Smooth muscle cell (in vitro differentiated cells): ENCODE data around the gene ZNF525. TPM values are rescaled to one million over a fixed set of nuclear protein-coding genes. Genes with fewer than 3 reads are reported as not detected.
A peak's percentile ranks its signal among the peaks of the same experiment; 100 is the strongest.
"Not testable (repeated sequence)": the region's sequence is repeated elsewhere in the genome, so short reads cannot be mapped to it uniquely, and the experiment has no call there.

Source experiments
- DNase-seq: peaks from one replicate; lab custom pipeline; 2025; ENCODE audit not compliant: unreplicated experiment; lab: John Stamatoyannopoulos, UW
- H2AFZ ChIP-seq: fragments of 200-600 bp; sonication (generic); 2 replicates; pipeline ENCODE4 v1.6.0; 2016; ENCODE audit warnings: antibody characterized with exemption, low read depth, mild to moderate bottlenecking
- H3F3A ChIP-seq: fragments of 200-600 bp; sonication (generic); 2 replicates; pipeline ENCODE4 v1.6.0; 2017; ENCODE audit warnings: antibody characterized with exemption, low read depth
- H3K27ac ChIP-seq: fragments of 200-600 bp; sonication (generic); 2 replicates; pipeline ENCODE4 v1.5.1; 2016; ENCODE audit warnings: low read depth, mild to moderate bottlenecking
- H3K27me3 ChIP-seq: fragments of 200-600 bp; sonication (generic); 2 replicates; pipeline ENCODE4 v1.6.1; 2016; ENCODE audit warnings: low read depth, mild to moderate bottlenecking
- H3K36me3 ChIP-seq: fragments of 200-600 bp; sonication (generic); 2 replicates; pipeline ENCODE4 v1.5.1; 2016; ENCODE audit warnings: low read depth
- H3K4me1 ChIP-seq: fragments of 200-600 bp; sonication (generic); 2 replicates; pipeline ENCODE4 v1.5.1; 2016; ENCODE audit warnings: low read depth
- H3K4me2 ChIP-seq: fragments of 200-600 bp; sonication (generic); 2 replicates; pipeline ENCODE4 v1.6.0; 2016; ENCODE audit warnings: mild to moderate bottlenecking
- H3K4me3 ChIP-seq: fragments of 200-600 bp; sonication (generic); 2 replicates; pipeline ENCODE4 v1.5.1; 2016; ENCODE audit warnings: mild to moderate bottlenecking
- H3K79me2 ChIP-seq: fragments of 200-600 bp; sonication (generic); 2 replicates; pipeline ENCODE4 v1.6.0; 2016; ENCODE audit warnings: low read depth, mild to moderate bottlenecking
- H3K9ac ChIP-seq: fragments of 200-600 bp; sonication (generic); 2 replicates; pipeline ENCODE4 v1.6.0; 2016; ENCODE audit warnings: low read depth
- H3K9me3 ChIP-seq: fragments of 200-600 bp; sonication (generic); replicated peaks from 2 replicates; pipeline ENCODE4 v1.5.1; 2016; ENCODE audit warnings: low read depth
- H4K20me1 ChIP-seq: fragments of 200-600 bp; sonication (generic); 2 replicates; pipeline ENCODE4 v1.6.0; 2016; ENCODE audit warnings: low read depth
- CTCF ChIP-seq: fragments of 200-600 bp; sonication (generic); IDR thresholded peaks from 2 replicates; pipeline ENCODE4 v1.5.1; 2017; ENCODE audit warnings: borderline replicate concordance, mild to moderate bottlenecking, antibody characterized with exemption; ENCODE audit not compliant: insufficient read depth, poor library complexity, severe bottlenecking
- WGBS: methylation state at CpG from one replicate; pipeline ENCODE4 v1.1.7; 2016; ENCODE audit warnings: low lambda C conversion rate; 5-methylcytosine and 5-hydroxymethylcytosine counted together
- polyA plus RNA-seq: library from polyadenylated mRNA; unstranded; fragments of >200 nt; fragmentation: Nextera tagmentation; extraction: Ambion mirVana; gene quantifications from 2 replicates; pipeline ENCODE4 v1.2.1, GENCODE V29; 2016
- total RNA-seq: library from RNA; depleted of rRNA; stranded (reverse); fragments of >200 nt; gene quantifications from 2 replicates; pipeline ENCODE4 v1.2.3, GENCODE V29; 2014

The ZNF525 gene
- total and polyA plus RNA-seq, 2 experiments from 2014 or later: 1.4 to 11.7 TPM

GRCh38 chr19:53333066-53333462 lies 32.4 kb upstream of the ZNF525 start:
- peak overlapping the region; percentile 72 for H3K9ac ChIP-seq
- peak overlapping the region; percentile 80 for H3K27ac ChIP-seq
- 8% methylated on average over 14 of the region's 14 CpGs for WGBS
- peaks cover 8% of the 10 kb centered on the region for H3K4me1 ChIP-seq
- H3K4me2 ChIP-seq: peak overlapping the region; percentile 83
- H2AFZ ChIP-seq: peak overlapping the region; percentile 96
- no peaks in the 10 kb centered on the region for H3K9me3 ChIP-seq
- TF ChIP-seq CTCF: no peak
- no peaks in the 10 kb centered on the region for H3K27me3 ChIP-seq
- no peaks in the 10 kb centered on the region for H3K36me3 ChIP-seq
- peaks cover 18% of the 10 kb centered on the region for H3K79me2 ChIP-seq
- DNase-seq: no peak
- no peaks in the 10 kb centered on the region for H4K20me1 ChIP-seq
- H3F3A ChIP-seq: peaks cover 5% of the 10 kb centered on the region
- H3K4me3 ChIP-seq: peak overlapping the region; percentile 91

DNA sequence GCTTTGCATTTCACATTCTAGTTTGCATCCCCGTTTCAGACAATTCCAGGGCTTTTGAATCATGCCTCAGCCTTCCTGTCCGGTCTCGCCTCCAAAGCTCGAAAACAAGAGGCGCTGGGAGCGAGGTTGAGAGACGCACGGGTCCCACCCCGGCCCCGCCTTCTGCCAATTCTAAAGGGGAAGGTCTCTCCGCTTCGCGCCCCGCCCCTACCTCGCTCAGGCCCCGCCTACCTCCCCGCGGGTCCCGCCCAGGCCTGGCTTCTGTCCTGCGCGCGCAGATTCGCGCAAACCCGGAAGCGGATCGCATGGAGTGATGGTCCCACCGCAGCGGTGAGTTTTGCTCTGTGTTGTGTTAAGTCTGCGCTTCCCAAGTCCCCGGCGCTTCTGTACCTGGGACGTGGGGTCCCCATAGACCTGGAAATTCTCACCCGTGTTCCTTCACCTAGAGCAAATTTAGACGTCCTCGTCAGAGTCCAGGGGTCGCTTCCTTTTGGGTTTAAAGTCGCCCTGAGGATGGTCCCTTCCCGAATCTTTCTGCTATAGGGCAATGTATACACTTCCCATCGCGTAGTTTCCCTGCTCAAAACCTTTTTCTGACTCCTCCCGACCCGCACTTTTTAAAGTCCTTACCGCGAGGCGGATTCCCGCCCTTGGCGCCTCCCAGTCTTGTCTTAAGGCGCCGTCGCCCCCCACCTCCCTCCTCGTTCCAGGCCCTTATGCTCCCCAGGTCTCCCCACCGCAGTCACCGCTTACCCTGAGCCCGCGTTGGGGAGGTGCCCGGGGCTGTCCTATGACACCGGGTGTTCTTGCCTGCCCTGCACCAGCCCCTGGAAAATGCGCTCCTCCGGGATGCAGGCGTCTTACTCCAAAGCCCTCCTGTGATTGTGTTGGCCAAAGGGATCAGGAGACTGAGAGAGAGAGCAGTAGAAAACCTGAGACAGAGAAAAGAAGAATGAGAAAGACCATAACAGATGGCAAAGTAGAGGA lies 31.7 kb upstream of the ZNF525 start, which contains the start of gene ZNF845:
Gene ZNF845 (plus strand): TSS at position 287 of the 987 bp plus-strand sequence. CDS start 7,559 bp downstream, outside the sequence.
- DNase-seq: peak; percentile 89
- H3K36me3 ChIP-seq: no peaks in the 10 kb centered on the region
- H3K4me2 ChIP-seq: peak within 1 kb of the TSS; percentile 83
- H3K9ac ChIP-seq: peak within 1 kb of the TSS; percentile 80
- H3F3A ChIP-seq: peaks cover 5% of the 10 kb centered on the region
- H4K20me1 ChIP-seq: no peaks in the 10 kb centered on the region
- TF ChIP-seq CTCF: no peak
- H3K79me2 ChIP-seq: peaks cover 18% of the 10 kb centered on the region
- no peaks in the 10 kb centered on the region for H3K9me3 ChIP-seq
- H3K27me3 ChIP-seq: no peaks in the 10 kb centered on the region
- H3K4me1 ChIP-seq: peaks cover 8% of the 10 kb centered on the region
- H3K27ac ChIP-seq: peak within 1 kb of the TSS; percentile 80
- H3K4me3 ChIP-seq: peak within 1 kb of the TSS; percentile 91
- peak within 1 kb of the TSS; percentile 96 for H2AFZ ChIP-seq
- WGBS: under 1% methylated on average over 44 of the region's 61 CpGs

GRCh38 chr19:53344403-53344802 lies 21.1 kb upstream of the ZNF525 start:
- 98% methylated on average over 4 of the region's 4 CpGs for WGBS
- not testable (repeated sequence) for DNase-seq, H3K4me1 ChIP-seq, H3K27me3 ChIP-seq, H3K4me2 ChIP-seq, H2AFZ ChIP-seq, H3K79me2 ChIP-seq, H3K27ac ChIP-seq, H3K4me3 ChIP-seq, H3K9ac ChIP-seq, H3F3A ChIP-seq, H3K9me3 ChIP-seq, H4K20me1 ChIP-seq
- peaks cover 28% of the 10 kb centered on the region for H3K36me3 ChIP-seq

DNA sequence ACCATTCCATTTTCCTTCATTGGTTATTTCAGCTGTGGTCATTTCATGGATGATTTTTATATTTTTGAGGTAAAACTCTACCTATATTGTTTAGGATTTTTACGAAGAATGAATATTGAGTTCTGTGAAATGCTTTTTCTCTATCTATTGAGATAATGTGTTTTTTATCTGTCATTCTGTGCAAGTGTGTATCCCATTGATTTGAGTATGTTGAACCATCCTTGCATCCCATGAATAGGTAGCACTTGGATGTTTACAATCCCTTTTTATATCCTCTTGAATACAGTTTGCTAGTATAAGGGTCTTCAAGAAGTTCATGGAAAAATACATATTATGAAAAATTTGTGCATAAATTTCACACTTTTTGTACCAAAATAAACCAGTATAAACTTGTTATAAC lies 9.8 kb upstream of the ZNF525 start:
- Histone ChIP-seq H3K36me3 (peaks cover 40% of the 10 kb centered on the region), H3K9me3 (peaks cover 55% of the 10 kb centered on the region), H3K4me1 (no peaks in the 10 kb centered on the region), H3F3A (no peaks in the 10 kb centered on the region), H3K27ac (no peak overlapping the region), H3K4me2 (no peak overlapping the region), H3K4me3 (no peak overlapping the region), H3K79me2 (no peaks in the 10 kb centered on the region), H2AFZ (no peak overlapping the region), H3K9ac (no peak overlapping the region), H4K20me1 (no peaks in the 10 kb centered on the region), H3K27me3 (no peaks in the 10 kb centered on the region)
- TF ChIP-seq CTCF: no peak
- no peak for DNase-seq
- WGBS: 98% methylated on average over 1 of the region's 1 CpG
